ENCODE measurements around the gene SLC6A6.

DNA sequence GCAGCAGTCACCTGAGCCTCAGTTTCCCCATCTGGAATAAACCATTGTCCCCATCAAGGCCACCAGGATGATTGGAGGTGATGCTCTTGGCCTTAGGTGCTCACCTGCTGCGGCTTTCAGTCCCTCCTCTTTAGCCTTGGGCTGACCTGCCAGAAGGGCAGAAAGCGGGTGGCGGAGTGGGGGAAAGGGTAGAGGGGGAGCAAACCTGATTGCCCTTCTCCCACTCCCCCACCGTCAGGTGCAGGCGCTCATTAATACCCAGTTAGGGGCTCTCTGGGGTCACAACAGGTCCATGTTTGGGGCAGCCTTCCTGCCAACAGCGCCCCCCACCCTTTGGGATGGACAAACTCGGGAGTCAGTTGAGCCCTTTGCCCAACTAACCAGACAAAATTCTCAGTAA, 87.2 kb downstream of the SLC6A6 start:
- TF ChIP-seq, protein P1, sequence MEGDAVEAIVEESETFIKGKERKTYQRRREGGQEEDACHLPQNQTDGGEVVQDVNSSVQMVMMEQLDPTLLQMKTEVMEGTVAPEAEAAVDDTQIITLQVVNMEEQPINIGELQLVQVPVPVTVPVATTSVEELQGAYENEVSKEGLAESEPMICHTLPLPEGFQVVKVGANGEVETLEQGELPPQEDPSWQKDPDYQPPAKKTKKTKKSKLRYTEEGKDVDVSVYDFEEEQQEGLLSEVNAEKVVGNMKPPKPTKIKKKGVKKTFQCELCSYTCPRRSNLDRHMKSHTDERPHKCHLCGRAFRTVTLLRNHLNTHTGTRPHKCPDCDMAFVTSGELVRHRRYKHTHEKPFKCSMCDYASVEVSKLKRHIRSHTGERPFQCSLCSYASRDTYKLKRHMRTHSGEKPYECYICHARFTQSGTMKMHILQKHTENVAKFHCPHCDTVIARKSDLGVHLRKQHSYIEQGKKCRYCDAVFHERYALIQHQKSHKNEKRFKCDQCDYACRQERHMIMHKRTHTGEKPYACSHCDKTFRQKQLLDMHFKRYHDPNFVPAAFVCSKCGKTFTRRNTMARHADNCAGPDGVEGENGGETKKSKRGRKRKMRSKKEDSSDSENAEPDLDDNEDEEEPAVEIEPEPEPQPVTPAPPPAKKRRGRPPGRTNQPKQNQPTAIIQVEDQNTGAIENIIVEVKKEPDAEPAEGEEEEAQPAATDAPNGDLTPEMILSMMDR (optimal IDR thresholded peaks at IDR 0.05 in 1 of 3, IDR thresholded peaks at IDR 0.05 in 1 of 3, conservative IDR thresholded peaks at IDR 0.05 in 1 of 3; ENCODE audit: extremely low read depth in 1 of 3, insufficient read depth in 2 of 3, low read length in 3 of 3): no peak
- no peak for TF ChIP-seq EZH2 (IDR thresholded peaks at IDR 0.05; ENCODE audit: low read length)
